Gastrocnemius medialis (tissue), 4 donors: ENCODE results near the gene PSMC2. TPM values are rescaled to one million over a fixed set of nuclear protein-coding genes. Genes with fewer than 3 reads are reported as not detected.

Source experiments
- ATAC-seq, 2 donors: fragments of 150-250 bp; one replicate each; pipeline ENCODE4 v1.9.1; 2016
- DNase-seq, 2 donors: peaks; one replicate each; pipeline ENCODE4 v3.0.0-alpha.2; 2019
- H3K27ac ChIP-seq, 4 donors: fragments of 200-600 bp; sonication (generic); 1 replicate in 1 of 4; 2 replicates in 3 of 4; pipeline ENCODE4 v1.5.1; 2016 to 2018; ENCODE audit warnings: mild to moderate bottlenecking in 2 of 4, moderate library complexity in 1 of 4
- H3K27me3 ChIP-seq, 3 donors: fragments of 200-600 bp; sonication (generic) in 2 of 3; 1 replicate in 1 of 3; 2 replicates in 2 of 3; pipeline versions ENCODE4 v1.5.1 to v1.6.0; 2016 to 2019; ENCODE audit warnings: mild to moderate bottlenecking in 1 of 3, moderate library complexity in 1 of 3
- H3K36me3 ChIP-seq, 2 donors: fragments of 200-600 bp; sonication (generic) in 1 of 2; one replicate each; pipeline ENCODE4 v1.5.1; 2017 to 2018
- H3K4me1 ChIP-seq, 2 donors: fragments of 200-600 bp; sonication (generic) in 1 of 2; one replicate each; pipeline ENCODE4 v1.5.1; 2016 to 2017; ENCODE audit warnings: mild to moderate bottlenecking in 2 of 2
- H3K4me3 ChIP-seq, 4 donors: fragments of 200-600 bp; sonication (generic) in 3 of 4; 1 replicate in 1 of 4; 2 replicates in 3 of 4; pipeline ENCODE4 v1.5.1; 2016 to 2019; ENCODE audit warnings: mild to moderate bottlenecking in 2 of 4
- H3K9me3 ChIP-seq, 3 donors: fragments of 200-600 bp; sonication (generic) in 2 of 3; 1 replicate in 1 of 3; 2 replicates in 2 of 3; pipeline ENCODE4 v1.5.1; 2016 to 2019
- POLR2A ChIP-seq, 2 donors: fragments of 450-650 bp; IDR thresholded peaks; one replicate each; pipeline ENCODE4 v1.6.1; 2017; ENCODE audit warnings: antibody characterized with exemption in 2 of 2, mild to moderate bottlenecking in 2 of 2, moderate library complexity in 2 of 2
- in situ Hi-C, 4 donors: fragments of 200-750 bp; cut with MboI; loops; one replicate each; pipeline versions ENCODE4 v1.15.0 to v1.8.0; 2017; ENCODE audit warnings: low sequenced_read_pairs in 4 of 4
- intact Hi-C: fragments of 100-400 bp; cut with DNase I; formaldehyde crosslinking; loops from one replicate; pipeline ENCODE4 v1.15.1; 2023; ENCODE audit warnings: low total_unique reads
- total RNA-seq, 4 donors: library from RNA; depleted of rRNA; stranded (reverse); fragments of >200 nt; gene quantifications; one replicate each; pipeline versions ENCODE4 v1.1.0 to v1.2.3, GENCODE V29; 2016
- TF ChIP-seq, protein P1 (sequence below), 5 experiments: fragments of 450-650 bp in 3 of 5; fragments of 200-600 bp in 2 of 5; sonication (generic) in 2 of 5; IDR thresholded peaks in 4 of 5; conservative IDR thresholded peaks in 1 of 5; 1 replicate in 4 of 5; 2 replicates in 1 of 5; pipeline ENCODE4 v1.5.1; 2016 to 2019; ENCODE audit warnings: antibody characterized with exemption in 5 of 5, mild to moderate bottlenecking in 3 of 5, moderate library complexity in 3 of 5

PSMC2 gene
- total RNA-seq, 4 donors from 2014 or later = 258 to 342 (median 274) TPM

DNA sequence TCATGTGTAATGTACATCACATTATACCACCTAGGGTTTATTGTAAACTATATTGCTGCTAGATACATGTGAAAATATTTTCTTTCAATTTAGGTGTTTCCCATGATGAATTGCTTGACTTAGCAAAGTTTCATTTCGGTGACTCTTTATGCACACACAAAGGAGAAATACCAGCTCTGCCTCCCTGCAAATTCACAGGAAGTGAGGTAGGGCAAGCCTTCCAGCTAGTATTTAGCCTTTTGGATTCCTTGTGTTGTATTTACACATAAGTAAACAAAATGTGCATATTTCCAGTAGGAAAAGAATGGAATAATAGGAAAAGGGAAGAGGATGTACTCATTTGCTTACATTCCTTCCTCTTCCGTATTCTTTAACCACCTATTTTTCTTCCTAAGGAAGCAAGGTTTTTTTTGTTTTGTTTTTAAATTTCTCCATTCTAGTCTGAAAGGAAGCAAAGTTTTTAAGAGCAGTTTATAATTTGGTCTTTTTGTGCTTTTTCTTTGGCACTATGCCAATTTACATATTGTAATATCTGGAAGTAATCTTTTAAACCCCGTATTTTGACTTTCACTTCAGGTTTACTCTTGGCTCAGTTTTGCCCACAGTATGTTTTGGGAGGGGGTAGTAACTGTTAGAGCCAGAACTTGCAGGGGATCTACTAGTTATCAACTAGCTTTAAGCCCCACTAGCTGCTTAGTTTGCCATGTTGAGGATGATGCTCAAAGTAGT is 39.8 kb upstream of the PSMC2 start:
- intact Hi-C loops = no loop called here

DNA sequence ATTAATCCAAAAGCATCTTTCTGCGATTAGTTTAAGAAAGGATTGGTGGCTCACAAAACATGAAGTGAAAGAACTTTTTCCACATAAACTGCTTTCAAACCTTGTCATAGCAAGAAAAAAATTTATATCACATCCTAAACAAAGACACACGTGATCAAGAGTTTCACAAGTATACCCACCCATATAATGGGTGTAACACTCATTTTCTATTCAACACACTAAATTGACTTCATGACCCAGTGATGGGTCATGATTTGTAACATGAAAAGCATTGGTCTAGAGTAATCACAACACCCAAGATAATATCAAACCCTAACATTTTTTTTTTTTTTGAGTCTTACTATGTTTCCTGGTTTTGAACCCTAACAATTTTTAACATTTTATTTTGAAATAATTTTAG is 32.6 kb upstream of the PSMC2 start:
- H3K36me3 ChIP-seq = peaks cover 13 to 100% of the 10 kb centered on the region in 2 donors
- H3K27me3 ChIP-seq = no peaks in the 10 kb centered on the region

More for the DNA sequence above, 39.8 kb upstream of the PSMC2 start:
- DNase-seq (no peak), ATAC-seq (no peak)
- Histone ChIP-seq H3K27me3 (no peaks in the 10 kb centered on the region), H3K4me1 (no peaks in the 10 kb centered on the region), H3K27ac (no peak overlapping the region), H3K9me3 (no peaks in the 10 kb centered on the region), H3K4me3 (no peak overlapping the region), H3K36me3 (peaks cover 6 to 98% of the 10 kb centered on the region in 2 donors)
- TF ChIP-seq POLR2A (IDR thresholded peaks at IDR 0.05) = no peak
- TF ChIP-seq, protein P1, sequence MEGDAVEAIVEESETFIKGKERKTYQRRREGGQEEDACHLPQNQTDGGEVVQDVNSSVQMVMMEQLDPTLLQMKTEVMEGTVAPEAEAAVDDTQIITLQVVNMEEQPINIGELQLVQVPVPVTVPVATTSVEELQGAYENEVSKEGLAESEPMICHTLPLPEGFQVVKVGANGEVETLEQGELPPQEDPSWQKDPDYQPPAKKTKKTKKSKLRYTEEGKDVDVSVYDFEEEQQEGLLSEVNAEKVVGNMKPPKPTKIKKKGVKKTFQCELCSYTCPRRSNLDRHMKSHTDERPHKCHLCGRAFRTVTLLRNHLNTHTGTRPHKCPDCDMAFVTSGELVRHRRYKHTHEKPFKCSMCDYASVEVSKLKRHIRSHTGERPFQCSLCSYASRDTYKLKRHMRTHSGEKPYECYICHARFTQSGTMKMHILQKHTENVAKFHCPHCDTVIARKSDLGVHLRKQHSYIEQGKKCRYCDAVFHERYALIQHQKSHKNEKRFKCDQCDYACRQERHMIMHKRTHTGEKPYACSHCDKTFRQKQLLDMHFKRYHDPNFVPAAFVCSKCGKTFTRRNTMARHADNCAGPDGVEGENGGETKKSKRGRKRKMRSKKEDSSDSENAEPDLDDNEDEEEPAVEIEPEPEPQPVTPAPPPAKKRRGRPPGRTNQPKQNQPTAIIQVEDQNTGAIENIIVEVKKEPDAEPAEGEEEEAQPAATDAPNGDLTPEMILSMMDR (IDR thresholded peaks at IDR 0.05 in 4 of 5, conservative IDR thresholded peaks at IDR 0.05 in 1 of 5) = no peak
- in situ Hi-C loops = no loop called here

DNA sequence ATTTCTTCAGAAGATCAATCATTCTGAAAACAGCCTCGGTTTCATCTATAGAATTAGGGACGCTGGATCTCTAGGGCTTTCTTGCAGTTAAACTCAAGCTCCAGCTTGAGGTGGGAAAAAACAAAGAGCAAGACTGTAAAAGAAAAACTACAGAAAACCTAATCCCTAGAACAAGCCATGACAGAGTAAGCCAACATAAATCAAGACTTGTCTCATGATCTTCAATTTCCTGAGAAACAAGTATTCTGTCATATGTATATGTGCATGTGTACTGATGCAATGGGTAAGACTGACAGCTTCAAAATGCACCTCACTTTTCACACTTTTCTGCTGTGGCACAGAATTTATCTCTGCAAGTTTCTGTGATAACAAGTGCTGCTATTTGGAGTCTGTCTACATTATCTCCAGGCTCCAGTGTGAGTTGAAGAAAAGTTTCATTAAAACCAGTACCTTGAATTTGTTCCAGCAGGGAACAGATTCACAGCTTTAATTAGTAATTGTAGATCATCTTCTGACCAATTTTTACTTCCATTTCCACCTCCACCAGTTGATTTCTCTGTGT is 31.0 kb upstream of the PSMC2 start:
- Histone ChIP-seq H3K4me1 (no peaks in the 10 kb centered on the region), H3K4me3 (no peak overlapping the region), H3K27me3 (no peaks in the 10 kb centered on the region), H3K27ac (no peak overlapping the region), H3K36me3 (peaks cover 14 to 99% of the 10 kb centered on the region in 2 donors), H3K9me3 (no peaks in the 10 kb centered on the region)
- ATAC-seq = no peak
- intact Hi-C loops (no loop called here), in situ Hi-C loops (loop anchor here in 1 of 4 donors (5.0 kb wide), 1 partner anchor 51 kb away; no protein-coding TSS in a partner anchor)
- TF ChIP-seq, protein P1 (IDR thresholded peaks at IDR 0.05 in 4 of 5, conservative IDR thresholded peaks at IDR 0.05 in 1 of 5) = no peak
- TF ChIP-seq POLR2A (IDR thresholded peaks at IDR 0.05) = no peak
- no peak for DNase-seq

More for the DNA sequence above, 32.6 kb upstream of the PSMC2 start:
- in situ Hi-C loops = loop anchor here in 1 of 4 donors (5.0 kb wide), 1 partner anchor 52 kb away; no protein-coding TSS in a partner anchor
- TF ChIP-seq, protein P1 (IDR thresholded peaks at IDR 0.05 in 4 of 5, conservative IDR thresholded peaks at IDR 0.05 in 1 of 5) = no peak
- TF ChIP-seq POLR2A (IDR thresholded peaks at IDR 0.05) = no peak
- Histone ChIP-seq H3K4me3 (no peak overlapping the region), H3K9me3 (no peaks in the 10 kb centered on the region), H3K27ac (no peak overlapping the region), H3K4me1 (no peaks in the 10 kb centered on the region)
- ATAC-seq (no peak), DNase-seq (no peak)
- intact Hi-C loops = no loop called here

DNA sequence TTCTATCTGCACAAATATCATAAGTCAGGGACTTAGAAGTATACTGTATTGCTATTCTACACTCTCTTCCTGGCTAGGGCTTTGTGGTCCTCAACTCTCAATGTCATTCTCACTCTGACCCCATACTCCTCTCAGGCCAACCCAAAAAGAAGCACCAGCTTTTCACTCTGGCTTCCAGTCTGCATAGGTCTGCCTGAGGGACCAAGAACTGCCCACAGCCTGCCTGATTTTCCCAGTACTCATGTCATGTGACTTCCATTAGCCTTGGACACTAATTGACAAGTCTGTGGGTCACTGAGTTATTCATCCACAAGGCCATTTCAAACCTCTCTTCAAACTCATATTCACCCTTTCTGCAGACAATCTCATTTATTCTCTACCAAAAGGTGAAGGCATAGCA is 30.4 kb upstream of the PSMC2 start:
- H3K27me3 ChIP-seq = no peaks in the 10 kb centered on the region
- H3K27ac ChIP-seq = no peak overlapping the region
- peaks cover 11 to 99% of the 10 kb centered on the region in 2 donors for H3K36me3 ChIP-seq
- in situ Hi-C loops (loop anchor here in 1 of 4 donors (5.0 kb wide), 1 partner anchor 50 kb away; no protein-coding TSS in a partner anchor), intact Hi-C loops (no loop called here)
- ATAC-seq = no peak
- H3K9me3 ChIP-seq = no peaks in the 10 kb centered on the region
- no peaks in the 10 kb centered on the region for H3K4me1 ChIP-seq
- DNase-seq = no peak
- no peak overlapping the region for H3K4me3 ChIP-seq
- TF ChIP-seq, protein P1 (IDR thresholded peaks at IDR 0.05 in 4 of 5, conservative IDR thresholded peaks at IDR 0.05 in 1 of 5) = no peak
- TF ChIP-seq POLR2A (IDR thresholded peaks at IDR 0.05) = no peak
